ENCODE data around the gene RAB3A. TPM values are rescaled to one million over a fixed set of nuclear protein-coding genes. Genes with fewer than 3 reads are reported as not detected.
A peak's percentile ranks its signal among the peaks of the same experiment; 100 is the strongest.

Gene RAB3A
- polyA plus RNA-seq, 2 of the 4 experiments (the other 2 are of a cell fraction): 0.39 to 1.0 TPM

DNA sequence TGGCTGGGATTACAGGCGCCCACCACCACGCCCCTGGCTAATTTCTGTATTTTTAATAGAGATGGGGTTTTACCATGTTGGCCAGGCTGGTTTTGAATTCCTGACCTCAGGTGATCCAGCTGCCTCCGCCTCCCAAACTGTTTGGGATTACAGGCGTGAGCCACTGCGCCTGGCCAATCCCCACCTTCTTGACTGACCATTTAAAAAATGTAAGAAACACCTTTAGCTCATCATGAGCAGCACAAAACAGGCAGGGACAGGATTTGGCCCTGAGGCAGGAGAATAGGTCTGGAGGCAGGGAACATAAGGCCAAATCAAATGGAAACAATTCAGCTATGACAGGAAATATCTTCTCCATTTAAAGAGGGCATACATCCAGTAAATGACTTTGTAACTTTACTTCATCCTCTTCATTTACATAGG is 12.2 kb downstream of the RAB3A start:
- no peak for ATAC-seq

DNA sequence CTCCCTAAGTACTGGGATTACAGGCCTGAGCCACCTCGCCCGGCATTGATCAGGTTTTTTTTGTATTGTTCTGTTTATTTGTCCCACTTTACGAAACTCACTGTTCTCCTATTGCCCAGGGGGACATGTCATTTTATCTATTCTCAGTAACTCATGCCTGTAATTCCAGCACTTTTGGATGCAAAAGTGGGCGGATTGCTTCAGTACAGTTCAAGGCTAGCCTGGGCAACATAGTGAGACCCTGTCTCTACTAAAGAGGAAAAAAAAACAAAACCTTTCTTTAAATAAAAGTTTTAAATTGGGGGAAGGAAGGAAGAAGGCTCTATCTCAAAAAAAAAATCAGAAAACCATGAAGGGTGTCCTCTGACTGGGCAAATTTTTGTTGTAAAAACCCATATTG is 13.6 kb downstream of the RAB3A start:
- DNase-seq (ENCODE audit: low read depth in 1 of 2, low spot score in 1 of 2) (no peak), FAIRE-seq (no peak), ATAC-seq (no peak)
- ChIA-PET POLR2A (no interaction called here), CTCF (interaction anchor here (1.4 to 5.8 kb wide), 5 partner anchors 27 to 91 kb away, joined by 3 to 60 read pairs (median 5); partner anchors contain the start of genes JUND and PIK3R2)
- 81% methylated on average over 4 of the region's 4 CpGs for WGBS (ENCODE audit: missing lambda C conversion rate)
- TF ChIP-seq CBX8 (IDR thresholded peaks at IDR 0.05) (no peak), SREBF2 (IDR thresholded peaks at IDR 0.05) (no peak), KDM5A (IDR thresholded peaks at IDR 0.05) (no peak), FOXS1 (CRISPR knock-in tag; IDR thresholded peaks at IDR 0.05) (no peak), HDAC2 (IDR thresholded peaks at IDR 0.05) (no peak), HOXB5 (CRISPR knock-in tag; IDR thresholded peaks at IDR 0.05) (no peak)
- Histone ChIP-seq H3K4me2 (no peak overlapping the region), H3K4me1 (peaks cover 14% of the 10 kb centered on the region; the same call in 2 of the 3 replicates), H3K4me3 (no peak overlapping the region), H3K27ac (no peak overlapping the region), H3K9me3 (no peaks in the 10 kb centered on the region)

More for the DNA sequence above, 12.2 kb downstream of the RAB3A start:
- peak overlapping the region; percentile 52; the same call in 1 of the 3 replicates for H3K4me3 ChIP-seq
- DNase-seq (ENCODE audit: low read depth in 1 of 2, low spot score in 1 of 2) (no peak), FAIRE-seq (no peak)
- TF ChIP-seq PHF8 (IDR thresholded peaks at IDR 0.05; ENCODE audit: borderline replicate concordance, low read depth) (no peak), ZC3H11A (IDR thresholded peaks at IDR 0.05) (no peak), CHD2 (IDR thresholded peaks at IDR 0.05; ENCODE audit: low read length, partially characterized antibody) (no peak), MAFK (IDR thresholded peaks at IDR 0.05; ENCODE audit: partially characterized antibody) (no peak), NFE2L2 (conservative IDR thresholded peaks at IDR 0.05; ENCODE audit: low read length) (no peak), RFX5 (IDR thresholded peaks at IDR 0.05) (no peak), NR3C1 (IDR thresholded peaks at IDR 0.05) (no peak), JUN (IDR thresholded peaks at IDR 0.05) (no peak), TP53 (CRISPR knock-in tag; IDR thresholded peaks at IDR 0.05) (no peak)
- WGBS (ENCODE audit: missing lambda C conversion rate): 76% methylated on average over 5 of the region's 5 CpGs
- peak overlapping the region; percentile 81 for H3K4me2 ChIP-seq
- H3K4me1 ChIP-seq: peaks cover 14% of the 10 kb centered on the region; the same call in 2 of the 3 replicates
- CTCF ChIA-PET: interaction anchor here (0.8 to 5.8 kb wide), 26 partner anchors 8 to 227 kb away, joined by 3 to 60 read pairs (median 5); partner anchors contain the start of genes IFI30, PIK3R2, RAB3A and SSBP4
- POLR2A ChIA-PET: no interaction called here
- peak overlapping the region; percentile 62 to 87; a peak in 5 of 6 replicates for H3K27ac ChIP-seq
- H3K9me3 ChIP-seq: no peaks in the 10 kb centered on the region

DNA sequence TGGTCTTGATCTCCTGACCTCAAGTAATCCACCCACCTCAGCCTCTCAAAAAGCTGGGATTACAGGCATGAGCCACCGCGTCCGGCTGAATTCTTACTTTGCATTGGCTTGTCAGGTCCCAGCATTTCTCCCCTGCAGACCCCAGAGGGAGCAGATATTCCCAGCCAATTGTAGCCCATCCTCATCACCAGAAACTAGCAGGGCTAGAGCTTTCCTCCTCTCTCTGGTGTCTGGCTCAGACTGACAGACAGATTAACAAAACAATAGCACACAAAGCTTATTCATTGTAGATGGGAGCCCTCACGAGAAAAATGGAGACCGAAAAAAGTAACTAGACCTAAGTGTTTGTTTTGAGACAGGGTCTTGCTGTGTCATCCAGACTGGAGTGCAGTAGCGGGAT is 18.3 kb downstream of the RAB3A start:
- H3K27ac ChIP-seq: no peak overlapping the region
- no peak for ATAC-seq
- TF ChIP-seq MYC (IDR thresholded peaks at IDR 0.05; ENCODE audit: borderline replicate concordance, low read length) (no peak), ESRRA (IDR thresholded peaks at IDR 0.05; ENCODE audit: borderline replicate concordance, low read length) (no peak), KDM1A (IDR thresholded peaks at IDR 0.05; ENCODE audit: low read depth) (no peak), POLR2AphosphoS2 (conservative IDR thresholded peaks at IDR 0.05; ENCODE audit: low read length) (no peak), RARB (CRISPR knock-in tag; IDR thresholded peaks at IDR 0.05) (no peak), HEYL (CRISPR knock-in tag; IDR thresholded peaks at IDR 0.05) (no peak), CEBPB (IDR thresholded peaks at IDR 0.05) (no peak), HOXA7 (CRISPR knock-in tag; IDR thresholded peaks at IDR 0.05) (no peak), EP300 (IDR thresholded peaks at IDR 0.05) (no peak), BHLHE40 (IDR thresholded peaks at IDR 0.05; ENCODE audit: low read depth, low read length) (no peak), MAZ (IDR thresholded peaks at IDR 0.05; ENCODE audit: borderline replicate concordance, low read depth, low read length) (no peak), TFCP2L1 (CRISPR knock-in tag; IDR thresholded peaks at IDR 0.05) (no peak), EHF (CRISPR knock-in tag; IDR thresholded peaks at IDR 0.05) (no peak)
- TF ChIP-seq, protein P1, sequence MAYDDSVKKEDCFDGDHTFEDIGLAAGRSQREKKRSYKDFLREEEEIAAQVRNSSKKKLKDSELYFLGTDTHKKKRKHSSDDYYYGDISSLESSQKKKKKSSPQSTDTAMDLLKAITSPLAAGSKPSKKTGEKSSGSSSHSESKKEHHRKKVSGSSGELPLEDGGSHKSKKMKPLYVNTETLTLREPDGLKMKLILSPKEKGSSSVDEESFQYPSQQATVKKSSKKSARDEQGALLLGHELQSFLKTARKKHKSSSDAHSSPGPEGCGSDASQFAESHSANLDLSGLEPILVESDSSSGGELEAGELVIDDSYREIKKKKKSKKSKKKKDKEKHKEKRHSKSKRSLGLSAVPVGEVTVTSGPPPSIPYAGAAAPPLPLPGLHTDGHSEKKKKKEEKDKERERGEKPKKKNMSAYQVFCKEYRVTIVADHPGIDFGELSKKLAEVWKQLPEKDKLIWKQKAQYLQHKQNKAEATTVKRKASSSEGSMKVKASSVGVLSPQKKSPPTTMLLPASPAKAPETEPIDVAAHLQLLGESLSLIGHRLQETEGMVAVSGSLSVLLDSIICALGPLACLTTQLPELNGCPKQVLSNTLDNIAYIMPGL (CRISPR knock-in tag; IDR thresholded peaks at IDR 0.05; ENCODE audit: borderline replicate concordance): no peak
- TF ChIP-seq, protein P2, sequence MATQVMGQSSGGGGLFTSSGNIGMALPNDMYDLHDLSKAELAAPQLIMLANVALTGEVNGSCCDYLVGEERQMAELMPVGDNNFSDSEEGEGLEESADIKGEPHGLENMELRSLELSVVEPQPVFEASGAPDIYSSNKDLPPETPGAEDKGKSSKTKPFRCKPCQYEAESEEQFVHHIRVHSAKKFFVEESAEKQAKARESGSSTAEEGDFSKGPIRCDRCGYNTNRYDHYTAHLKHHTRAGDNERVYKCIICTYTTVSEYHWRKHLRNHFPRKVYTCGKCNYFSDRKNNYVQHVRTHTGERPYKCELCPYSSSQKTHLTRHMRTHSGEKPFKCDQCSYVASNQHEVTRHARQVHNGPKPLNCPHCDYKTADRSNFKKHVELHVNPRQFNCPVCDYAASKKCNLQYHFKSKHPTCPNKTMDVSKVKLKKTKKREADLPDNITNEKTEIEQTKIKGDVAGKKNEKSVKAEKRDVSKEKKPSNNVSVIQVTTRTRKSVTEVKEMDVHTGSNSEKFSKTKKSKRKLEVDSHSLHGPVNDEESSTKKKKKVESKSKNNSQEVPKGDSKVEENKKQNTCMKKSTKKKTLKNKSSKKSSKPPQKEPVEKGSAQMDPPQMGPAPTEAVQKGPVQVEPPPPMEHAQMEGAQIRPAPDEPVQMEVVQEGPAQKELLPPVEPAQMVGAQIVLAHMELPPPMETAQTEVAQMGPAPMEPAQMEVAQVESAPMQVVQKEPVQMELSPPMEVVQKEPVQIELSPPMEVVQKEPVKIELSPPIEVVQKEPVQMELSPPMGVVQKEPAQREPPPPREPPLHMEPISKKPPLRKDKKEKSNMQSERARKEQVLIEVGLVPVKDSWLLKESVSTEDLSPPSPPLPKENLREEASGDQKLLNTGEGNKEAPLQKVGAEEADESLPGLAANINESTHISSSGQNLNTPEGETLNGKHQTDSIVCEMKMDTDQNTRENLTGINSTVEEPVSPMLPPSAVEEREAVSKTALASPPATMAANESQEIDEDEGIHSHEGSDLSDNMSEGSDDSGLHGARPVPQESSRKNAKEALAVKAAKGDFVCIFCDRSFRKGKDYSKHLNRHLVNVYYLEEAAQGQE (IDR thresholded peaks at IDR 0.05): no peak
- POLR2A ChIA-PET: no interaction called here
- CTCF ChIA-PET: interaction anchor here (0.9 to 2.2 kb wide), 5 partner anchors 8 to 175 kb away, joined by 3 to 4 read pairs (median 3); no protein-coding TSS in a partner anchor
- DNase-seq (ENCODE audit: low read depth in 1 of 2, low spot score in 1 of 2): no peak
- no peaks in the 10 kb centered on the region for H3K9me3 ChIP-seq
- FAIRE-seq: no peak
- no peaks in the 10 kb centered on the region for H3K4me1 ChIP-seq
- WGBS (ENCODE audit: missing lambda C conversion rate): 81% methylated on average over 6 of the region's 6 CpGs
- H3K4me2 ChIP-seq: no peak overlapping the region
- no peak overlapping the region for H3K4me3 ChIP-seq

Data from A549 (cell line).